T-helper 9 cell (primary cell): Measurements from ENCODE around the gene IDI1.
"Not testable (repeated sequence)": the region's sequence is repeated elsewhere in the genome, so short reads cannot be mapped to it uniquely, and the experiment has no call there.

ENCODE experiments used
- DNase-seq: peaks from one replicate; pipeline ENCODE4 v3.0.0-alpha.2; 2020

The IDI1 gene

DNA sequence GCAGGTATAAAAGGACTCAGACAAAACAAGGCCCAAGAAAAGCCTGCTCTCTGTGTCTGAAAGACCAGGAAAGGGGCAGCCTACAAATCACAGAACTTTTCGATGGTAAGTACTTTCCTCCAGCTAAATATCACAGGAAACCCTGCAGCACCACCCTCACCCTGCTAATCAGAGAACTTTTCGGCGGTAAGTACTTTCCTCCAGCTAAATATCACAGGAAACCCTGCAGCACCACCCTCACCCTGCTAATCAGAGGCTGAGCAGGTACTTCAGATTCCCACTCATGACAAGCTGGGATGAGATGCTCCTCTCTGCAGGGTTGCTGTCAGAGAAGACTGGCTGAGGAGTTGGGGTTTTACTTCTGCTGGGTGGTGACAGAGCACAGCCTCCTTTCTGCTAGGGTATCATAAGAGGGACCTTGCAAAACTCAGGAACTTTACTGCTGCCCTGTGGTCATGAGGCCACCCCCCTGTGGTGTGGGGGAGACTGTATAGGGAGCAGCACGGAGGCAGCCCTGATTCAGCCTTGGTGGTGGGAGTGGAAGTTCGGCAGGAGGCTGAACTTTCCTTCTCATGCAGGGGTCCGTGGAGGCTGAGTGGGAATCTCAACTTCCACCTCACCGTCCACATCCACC, 14.4 kb upstream of the IDI1 start:
- DNase-seq = no peak

DNA sequence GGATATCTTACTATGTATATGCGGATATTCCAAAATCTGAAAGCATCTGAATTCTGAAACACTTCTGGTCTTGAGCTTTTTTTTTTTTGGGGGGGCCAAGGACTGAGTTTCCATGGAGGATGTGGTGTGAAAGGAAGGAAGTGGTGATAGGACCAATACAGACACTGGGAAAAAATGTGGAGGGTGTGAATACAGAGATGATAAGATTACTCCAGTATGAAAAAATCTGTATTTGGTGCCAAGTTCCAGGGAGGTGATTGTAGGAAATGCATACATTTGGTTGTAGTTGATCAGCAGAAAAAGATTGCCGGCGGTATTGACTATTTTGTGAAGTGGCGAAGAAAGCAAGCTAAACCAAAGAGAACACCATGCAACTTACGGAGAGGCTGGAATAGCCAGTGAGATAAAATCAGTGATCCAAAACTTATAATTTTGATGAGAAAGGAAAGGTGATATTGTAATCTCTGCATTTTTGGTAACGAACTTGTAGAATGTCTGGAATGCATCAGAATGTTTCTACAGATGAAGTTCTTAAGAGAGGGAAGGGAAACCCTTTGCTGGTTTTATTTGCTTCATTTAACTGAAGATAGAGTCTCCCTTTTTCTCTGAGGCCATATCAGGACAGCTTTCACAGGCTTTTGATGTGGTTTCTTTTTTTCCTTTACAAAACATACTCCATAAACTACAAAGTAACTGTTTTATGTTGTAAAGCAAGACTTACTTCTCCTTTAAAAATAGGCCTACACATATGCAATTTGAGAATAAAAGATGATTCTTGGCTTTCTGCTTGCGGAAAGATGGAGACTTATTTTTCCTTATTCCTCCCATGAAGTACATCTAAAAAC, 13.2 kb upstream of the IDI1 start:
- no peak for DNase-seq

DNA sequence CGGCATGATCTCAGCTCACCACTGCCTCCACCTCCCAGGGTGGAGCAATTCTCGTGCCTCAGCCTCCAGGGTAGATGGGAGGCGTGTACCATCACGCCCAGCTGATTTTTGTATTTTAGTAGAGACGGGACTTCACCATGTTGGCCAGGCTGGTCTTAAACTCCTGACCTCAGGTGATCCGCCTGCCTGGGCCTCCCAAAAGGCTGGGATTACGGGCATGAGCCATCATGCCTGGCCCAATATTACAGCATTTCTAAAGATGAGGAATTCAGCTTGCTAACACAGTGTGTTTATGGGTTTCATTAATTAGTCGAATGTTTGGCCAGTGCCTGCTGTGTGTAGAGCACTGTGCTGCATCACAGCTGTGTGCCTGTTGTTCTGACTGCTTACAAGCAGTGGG, 11.0 kb upstream of the IDI1 start:
- no peak for DNase-seq

DNA sequence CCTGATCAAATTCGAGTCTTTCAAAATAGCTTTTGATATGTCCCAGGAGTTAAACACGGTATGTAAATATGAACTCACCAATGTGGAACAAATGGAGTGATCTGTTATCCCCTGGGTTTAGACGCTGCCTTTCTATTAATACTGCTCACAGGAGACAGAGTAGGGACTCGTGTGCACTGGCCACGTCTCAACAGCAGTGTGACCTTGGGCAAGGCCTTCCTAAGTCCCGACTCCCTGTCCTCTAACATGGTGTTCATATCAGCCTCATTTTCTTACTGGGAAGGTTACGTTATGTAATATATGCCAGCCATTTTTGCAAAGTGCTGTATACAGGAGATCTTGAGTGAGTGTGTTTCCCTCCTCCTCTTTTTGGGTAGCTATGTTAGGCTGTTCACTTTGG, 9.1 kb upstream of the IDI1 start:
- no peak for DNase-seq

DNA sequence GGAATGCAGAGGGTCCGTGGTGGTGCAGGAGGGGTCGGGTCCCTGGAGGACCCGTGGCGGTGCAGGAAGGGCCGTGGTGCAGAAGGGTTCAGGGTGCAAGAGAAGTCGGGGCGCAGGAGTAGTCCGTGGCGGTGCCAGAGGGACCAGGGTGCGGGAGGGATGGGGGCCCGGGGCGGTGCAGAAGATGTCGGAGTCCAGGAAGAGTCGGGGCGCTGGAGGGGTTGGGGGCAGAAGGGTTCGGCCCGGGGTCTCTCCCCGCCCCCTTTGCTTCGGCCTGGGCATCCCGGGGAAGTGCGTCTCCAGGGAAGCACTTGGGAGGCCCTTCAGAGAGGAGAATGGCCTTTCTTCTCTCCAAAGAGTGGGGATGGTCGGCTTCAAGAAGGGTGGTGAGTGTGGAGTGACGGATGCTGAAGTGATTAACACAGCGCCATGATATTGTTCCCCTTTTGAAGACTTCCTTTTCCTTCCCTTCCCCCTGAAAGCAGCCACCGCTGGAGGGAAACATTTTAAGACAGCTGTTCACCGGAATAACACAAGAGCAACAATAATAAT, 8.3 kb upstream of the IDI1 start:
- DNase-seq = no peak

DNA sequence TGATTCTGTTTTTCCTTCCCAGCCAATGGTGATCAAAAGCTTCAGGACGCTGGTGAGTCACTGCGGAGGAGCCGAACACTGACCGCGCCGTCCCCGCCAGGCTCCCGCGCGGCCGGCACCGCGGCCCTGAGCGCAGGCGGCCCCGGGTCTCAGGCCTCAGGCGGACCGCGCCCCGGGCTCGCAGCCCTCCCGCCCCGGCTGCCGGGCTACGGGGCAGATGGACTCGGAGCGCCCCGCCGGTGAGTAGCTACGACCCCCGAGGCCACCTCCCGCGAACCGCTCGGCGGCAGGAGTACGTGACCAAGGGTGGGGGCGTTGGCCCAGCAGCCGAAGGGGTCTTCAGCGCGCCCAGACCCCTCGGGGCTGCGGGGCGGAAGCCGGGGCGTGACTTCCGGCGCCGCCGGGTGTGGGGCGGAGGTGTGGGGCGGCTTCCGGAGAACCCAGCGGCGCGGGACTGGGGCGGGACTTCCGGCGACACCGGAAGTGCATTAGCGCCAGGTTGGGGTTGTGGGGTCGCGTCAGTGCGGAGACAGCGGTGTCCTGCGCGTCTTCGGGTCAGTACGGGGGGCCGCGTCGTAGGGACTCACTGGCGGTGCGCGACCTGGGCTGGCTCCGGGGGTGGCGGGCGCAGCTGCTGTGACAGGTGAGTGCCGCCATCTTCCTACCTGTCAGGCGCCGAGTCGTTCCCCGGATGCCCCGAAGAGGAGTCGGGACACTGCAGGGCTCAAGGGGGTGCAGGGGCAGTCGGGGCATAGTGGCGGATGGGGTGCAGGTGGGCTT, 7.6 kb upstream of the IDI1 start, which contains the start of gene WDR37:
TSS of gene WDR37 (plus strand) at position 60 of the 780 bp plus-strand sequence. CDS start 15,771 bp downstream, outside the sequence.
- peak; percentile 87 for DNase-seq

DNA sequence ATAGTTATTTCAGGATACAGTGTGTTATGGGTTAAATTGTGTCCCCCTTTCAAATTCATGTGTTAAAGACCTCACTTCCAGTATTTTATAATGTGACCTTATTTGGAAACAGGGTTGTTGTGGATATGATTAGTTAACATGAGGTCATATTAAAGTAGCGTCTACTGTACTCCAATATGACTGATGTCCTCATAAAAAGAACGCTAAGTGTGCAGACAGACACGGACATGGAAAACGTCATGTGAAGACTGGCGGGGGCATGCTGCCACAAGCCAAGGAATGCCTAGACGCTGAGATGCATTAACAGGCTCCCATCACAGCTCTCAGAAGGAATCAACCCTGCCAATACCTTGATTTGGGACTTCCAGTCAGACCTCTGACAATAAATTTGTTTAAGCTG, 5.8 kb upstream of the IDI1 start:
- no peak for DNase-seq

DNA sequence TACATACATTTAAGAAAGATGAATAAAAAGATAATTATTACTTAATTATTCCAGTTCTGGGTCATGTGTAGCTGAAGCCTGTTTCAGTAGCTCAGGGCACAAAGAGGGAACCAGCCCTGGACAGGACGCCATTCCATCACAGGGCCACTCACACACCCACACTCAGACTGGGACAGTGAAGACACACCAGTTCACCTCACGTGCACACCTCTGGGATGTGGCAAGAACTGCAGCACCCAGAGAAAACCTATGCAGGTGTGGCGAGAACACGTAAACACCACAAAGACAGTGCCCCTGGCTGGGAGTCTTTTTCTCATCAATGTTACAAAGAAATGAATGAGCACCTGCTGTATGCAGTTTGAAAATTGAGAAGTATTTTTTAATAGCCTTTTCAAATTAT, 1.6 kb upstream of the IDI1 start:
- peak; percentile 35 for DNase-seq

DNA sequence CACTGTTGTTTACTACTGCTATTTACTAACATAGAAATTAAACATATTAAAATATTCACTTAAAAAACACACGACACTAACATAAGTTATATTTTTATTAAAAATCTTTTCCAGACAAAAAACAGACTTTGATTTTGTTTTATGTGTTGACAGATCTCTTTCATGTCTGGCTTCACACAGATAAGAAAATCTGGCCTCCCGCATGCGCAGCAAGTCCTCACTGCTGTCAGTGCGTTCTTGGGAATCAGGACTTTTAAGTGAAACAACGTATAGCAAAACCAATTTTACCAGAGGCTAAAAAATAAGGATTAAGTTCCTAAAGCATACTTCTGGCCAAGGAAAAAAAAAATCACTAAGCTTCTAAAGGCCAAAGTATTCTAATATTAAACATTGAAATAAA, 1.2 kb upstream of the IDI1 start:
- DNase-seq = peak; percentile 18

DNA sequence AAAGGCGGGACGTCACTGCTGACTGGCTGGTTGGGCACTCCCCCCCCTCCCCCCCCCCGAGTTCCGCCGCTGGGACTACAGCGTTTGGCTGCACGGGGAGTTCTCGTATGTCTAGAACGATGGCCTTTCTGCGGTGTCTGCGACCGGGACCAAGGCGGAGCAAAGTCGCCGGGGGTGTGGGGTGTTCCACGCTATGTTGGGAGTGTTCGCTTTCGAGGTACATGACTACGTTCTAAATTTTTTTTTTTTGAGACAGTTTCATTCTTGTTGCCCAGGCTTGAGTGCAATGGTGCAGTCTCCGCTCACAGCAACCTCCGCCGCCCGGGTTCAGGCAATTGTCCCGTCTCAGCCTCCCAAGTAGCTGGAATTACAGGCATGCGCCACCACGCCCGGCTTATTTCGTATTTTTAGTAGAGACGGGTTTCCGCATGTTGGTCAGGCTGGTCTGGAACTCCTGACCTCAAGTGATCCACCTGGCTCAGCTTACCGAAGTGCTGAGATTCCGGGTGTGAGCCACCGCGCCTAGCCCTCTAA, 573 bp upstream of the IDI1 start:
- DNase-seq = no peak

DNA sequence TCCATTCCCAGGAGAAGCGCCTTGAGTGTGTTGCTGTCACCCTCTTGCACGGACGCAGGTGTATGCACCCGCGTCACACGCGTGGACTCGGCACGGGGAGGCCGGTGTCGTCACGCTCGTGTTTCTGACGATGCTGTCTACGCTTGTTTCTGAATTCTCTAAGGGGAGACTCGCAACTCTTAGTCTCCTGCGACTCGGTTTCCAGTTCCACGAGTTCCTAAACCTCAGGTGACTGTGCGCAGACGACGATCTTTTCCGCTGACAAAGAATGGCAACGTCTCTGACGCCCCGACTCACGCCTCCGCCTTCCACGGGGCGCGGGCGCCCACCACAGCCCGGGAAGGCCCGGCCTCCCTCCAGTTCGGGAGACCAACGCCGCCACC, 579 bp downstream of the IDI1 start:
- DNase-seq = peak; percentile 56

DNA sequence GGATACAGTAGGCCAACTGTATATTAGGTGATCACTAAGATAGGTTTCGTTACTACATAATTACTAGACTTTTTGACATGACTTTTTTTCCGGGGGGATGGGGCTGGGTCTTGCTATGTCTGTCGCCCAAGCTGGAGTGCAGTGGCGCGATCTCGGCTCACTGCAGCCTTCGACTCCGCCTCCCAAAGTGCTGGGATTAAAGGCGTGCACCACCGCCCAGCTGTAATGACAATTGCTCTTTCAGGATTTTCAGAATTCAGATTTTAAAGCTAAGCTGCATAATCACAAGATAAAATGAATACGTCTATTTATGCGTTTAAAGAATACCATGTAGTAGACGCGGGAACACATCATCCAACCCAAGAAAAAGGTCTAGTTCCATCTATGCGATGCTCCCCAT, 982 bp downstream of the IDI1 start:
- DNase-seq = no peak

DNA sequence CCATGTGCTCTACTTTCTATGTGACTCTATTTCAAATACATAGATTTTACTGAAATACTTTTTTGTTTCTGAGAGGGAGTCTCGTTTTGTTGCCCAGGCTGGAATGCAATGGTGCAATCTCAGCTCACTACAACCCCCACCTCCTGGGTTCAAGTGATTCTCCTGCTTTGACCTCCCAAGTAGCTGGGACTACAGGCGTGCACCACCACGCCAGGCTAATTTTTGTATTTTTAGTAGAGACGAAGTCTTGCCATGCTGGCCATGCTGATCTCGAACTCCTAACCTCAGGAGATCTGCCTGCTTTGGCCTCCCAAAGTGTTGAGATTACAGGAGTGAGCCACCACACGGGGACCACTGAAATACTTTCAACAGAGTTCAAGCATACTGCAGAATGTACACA, 3.5 kb downstream of the IDI1 start:
- DNase-seq = no peak

DNA sequence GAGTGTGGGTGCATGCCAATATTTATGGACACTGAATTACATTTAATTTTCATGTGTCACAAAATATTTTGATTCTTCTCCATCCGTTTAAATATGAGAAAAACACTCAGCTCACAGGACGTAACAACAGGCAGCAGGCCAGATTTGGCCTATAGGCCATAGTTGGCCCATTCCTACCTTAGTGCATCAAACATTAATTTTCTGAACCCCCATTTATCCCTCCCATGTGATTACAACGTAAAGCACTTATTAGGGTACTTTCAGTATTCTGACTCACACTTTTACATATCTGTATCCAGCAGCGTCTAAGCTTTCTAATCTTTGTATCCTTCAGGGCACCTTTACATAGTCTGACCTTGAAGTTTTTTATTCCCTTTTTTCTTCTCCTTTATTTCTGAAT, 4.0 kb downstream of the IDI1 start:
- DNase-seq = no peak

DNA sequence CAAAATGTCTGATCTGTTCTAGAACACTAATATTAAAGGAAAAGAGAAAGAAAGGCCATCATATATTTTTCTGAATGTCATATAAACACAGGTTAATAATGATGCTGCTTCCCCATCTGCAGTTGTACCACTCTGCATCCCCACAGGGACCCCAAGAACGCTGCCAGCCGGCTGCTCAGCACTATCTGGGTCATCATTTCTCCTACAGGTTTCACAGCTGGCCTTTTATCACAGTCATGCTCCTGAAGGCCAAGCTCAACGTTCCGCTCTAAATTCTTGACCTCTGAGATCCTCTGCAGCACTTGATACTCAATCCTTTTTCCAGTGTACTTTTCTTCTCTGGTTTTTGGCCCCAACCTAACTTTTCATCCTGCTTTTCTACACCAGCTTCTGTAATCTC, 4.8 kb downstream of the IDI1 start:
- DNase-seq = no peak

DNA sequence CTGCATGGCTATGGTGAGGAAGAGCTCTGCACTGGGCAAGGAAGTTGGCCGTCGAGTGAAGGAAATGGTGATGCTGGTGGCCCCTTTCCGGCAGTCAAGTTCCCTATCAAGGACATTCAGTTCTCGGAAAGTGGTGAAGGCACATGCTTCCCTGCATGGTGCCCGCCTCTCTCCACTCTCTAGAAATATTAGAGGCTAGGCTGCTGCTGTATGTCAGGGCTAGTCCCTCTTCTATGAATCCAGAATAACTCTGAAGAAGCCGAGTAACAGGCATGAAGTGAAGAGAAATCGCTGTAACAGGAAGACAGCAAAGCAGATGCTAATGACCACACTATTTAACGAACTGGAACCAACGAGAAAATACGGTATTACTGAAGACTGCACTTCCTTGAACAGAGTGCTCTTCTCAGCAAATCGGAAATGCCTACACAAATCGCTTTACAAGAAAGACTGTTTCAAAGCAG, 5.4 kb downstream of the IDI1 start:
- DNase-seq = no peak

DNA sequence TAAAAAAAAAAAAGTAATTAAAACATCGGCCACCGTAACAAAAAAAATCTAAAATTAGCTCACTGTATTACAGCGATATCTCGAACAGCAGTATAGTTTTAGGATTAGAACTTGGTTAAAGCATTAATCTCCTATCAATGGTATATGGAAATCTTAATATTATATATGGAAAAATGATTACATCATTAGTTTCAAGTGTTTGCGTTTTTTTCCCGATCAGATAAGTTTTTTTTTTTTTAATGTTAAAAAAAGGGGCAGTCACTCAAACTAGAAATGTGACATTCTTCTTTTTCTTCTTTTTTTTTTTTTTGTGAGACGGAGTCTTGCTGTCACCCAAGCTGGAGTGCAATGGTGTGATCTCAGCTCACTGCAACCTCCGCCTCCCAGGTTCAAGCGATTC, 7.4 kb downstream of the IDI1 start:
- no peak for DNase-seq

DNA sequence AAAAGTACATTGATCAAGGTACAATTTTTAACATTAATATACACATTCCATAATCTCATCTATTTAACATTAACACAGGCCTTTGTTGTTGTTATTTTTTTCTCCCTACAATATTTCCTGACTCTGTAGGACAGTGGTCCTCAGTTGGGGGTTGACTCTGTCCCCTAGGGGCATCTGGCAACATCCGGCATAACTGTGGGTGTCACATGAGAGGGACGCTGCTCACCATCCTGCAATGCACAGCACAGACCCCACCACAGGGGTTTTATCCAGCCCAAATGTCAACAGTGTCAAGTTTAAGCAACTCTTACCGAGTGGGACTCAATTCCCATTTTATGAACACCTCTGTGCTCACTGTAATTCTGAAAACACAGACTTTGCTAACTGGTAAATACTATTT, 8.8 kb downstream of the IDI1 start:
- no peak for DNase-seq

DNA sequence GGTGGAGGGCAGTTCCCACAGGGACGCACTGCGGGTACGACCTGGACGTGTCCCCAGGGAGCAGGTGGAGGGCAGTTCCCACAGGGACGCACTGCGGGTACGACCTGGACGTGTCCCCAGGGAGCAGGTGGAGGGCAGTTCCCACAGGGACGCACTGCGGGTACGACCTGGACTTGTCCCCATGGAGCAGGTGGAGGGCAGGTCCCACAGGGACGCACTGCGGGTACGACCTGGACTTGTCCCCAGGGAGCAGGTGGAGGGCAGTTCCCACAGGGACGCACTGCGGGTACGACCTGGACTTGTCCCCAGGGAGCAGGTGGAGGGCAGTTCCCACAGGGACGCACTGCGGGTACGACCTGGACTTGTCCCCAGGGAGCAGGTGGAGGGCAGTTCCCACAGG, 10.2 kb downstream of the IDI1 start:
- DNase-seq = not testable (repeated sequence)

DNA sequence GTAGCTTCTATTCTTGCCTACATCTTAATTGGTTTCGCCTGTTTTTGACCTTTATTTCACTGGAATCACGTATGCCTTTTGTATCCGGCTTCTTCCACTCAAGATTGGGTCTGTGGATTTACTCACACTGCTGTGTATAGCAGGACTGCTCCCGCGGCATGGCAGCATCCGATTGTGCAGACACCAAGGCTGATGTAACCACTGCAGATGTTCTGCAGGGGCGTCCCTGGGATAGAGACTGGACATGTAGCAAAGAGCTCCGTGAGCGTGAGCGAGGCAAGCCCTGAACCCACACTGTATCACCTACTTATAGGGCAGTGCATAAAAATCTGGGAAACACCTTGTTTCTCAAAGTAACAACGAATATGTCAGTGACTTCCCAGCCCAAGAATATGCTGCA, 11.8 kb downstream of the IDI1 start:
- DNase-seq = no peak

DNA sequence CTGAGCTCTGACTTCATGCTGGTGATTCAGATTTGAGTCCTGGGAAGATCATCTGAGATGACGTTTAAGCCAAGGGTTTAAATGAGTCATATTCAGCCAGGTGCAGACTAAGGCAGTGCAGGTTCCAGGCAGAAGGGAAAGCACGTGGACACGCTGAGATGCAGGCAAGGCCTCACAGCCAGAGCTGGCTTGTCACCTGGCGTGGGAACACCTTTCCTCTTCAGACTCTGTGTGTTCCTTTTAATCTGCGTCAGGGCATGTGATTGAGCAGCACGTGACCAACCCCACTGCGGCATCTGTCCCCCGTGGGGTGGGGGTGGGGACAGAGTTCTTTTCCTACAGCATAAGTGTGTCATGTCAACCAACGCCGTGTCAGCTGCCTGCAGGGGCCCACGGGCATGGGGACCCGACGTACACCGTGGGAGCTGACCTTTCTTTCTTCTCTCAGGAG, 12.6 kb downstream of the IDI1 start:
- DNase-seq = no peak

DNA sequence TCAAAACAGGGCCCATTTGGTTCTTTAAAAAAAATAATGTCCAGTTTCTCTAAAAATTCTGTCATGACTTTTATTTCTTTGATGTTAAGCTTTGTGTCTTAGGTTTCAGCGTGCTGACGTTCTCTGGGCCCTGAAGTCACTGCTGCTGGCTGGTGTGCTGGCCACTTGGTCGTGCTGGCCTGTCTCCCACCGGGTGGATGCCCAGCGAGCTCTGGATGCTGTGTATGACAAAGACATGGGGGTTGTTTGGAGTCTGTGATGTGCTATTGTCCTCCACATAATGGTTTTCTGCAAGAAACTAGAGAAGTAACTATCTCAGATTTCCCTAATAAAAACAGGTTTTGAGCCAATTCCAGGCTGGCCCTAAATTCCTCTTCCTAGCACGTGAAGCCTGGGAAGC, 13.7 kb downstream of the IDI1 start:
- no peak for DNase-seq

DNA sequence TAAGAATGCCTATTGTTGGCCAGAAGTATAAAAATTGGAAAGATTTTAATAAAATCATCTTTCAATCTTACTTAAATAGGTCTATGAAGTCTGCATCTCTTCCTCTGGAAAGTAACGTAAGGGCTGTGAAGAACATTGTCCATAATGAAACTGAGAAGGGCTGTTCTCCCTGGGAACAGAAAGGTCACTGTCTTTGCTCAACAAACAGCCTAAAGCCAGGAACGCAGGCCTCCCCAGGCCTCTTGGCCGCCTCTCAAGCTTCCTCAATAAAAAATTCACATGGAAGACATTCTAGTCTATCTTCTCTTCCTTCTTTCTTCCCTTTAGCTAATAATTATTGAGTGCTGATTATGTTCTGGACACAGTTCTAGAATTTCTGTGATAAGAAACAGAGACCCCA, 14.2 kb downstream of the IDI1 start:
- DNase-seq = no peak
